Right lung (tissue), 5 donors: Measurements from ENCODE around the gene SLC2A8. TPM values are rescaled to one million over a fixed set of nuclear protein-coding genes. Genes with fewer than 3 reads are reported as not detected.

Experiments used
- DNase-seq, 2 donors: peaks; one replicate each; pipeline ENCODE4 v3.0.0-alpha.2; 2013
- polyA plus RNA-seq, 5 donors: library from polyadenylated mRNA; unstranded; fragments of 120-200 nt; gene quantifications; one replicate each; pipeline versions ENCODE4 v1.2.1 to v1.2.3, GENCODE V29; 2013; ENCODE audit warnings: inconsistent platforms in 1 of 5, low replicate concordance in 1 of 5; ENCODE audit not compliant: insufficient read length in 5 of 5, insufficient read depth in 1 of 5

Gene SLC2A8
- polyA plus RNA-seq, 5 donors = 13.9 to 25.6 (median 21.7) TPM

- DNase-seq = no peak
These were observed 1.9 kb downstream of the SLC2A8 start for GRCh38 chr9:127398715-127399400.

- no peak for DNase-seq
These were observed 2.8 kb downstream of the SLC2A8 start for GRCh38 chr9:127399736-127400269.

GRCh38 chr9:127402401-127403090 is 5.6 kb downstream of the SLC2A8 start:
- no peak for DNase-seq

- DNase-seq = no peak
These were observed 6.7 kb downstream of the SLC2A8 start for GRCh38 chr9:127403507-127404192.

- no peak for DNase-seq
These were observed 7.7 kb downstream of the SLC2A8 start for GRCh38 chr9:127404631-127405030.

GRCh38 chr9:127405344-127406125 is 8.6 kb downstream of the SLC2A8 start:
- no peak for DNase-seq

- no peak for DNase-seq
These were observed 10.0 kb downstream of the SLC2A8 start for GRCh38 chr9:127406799-127407491.

GRCh38 chr9:127407492-127407843 is 10.5 kb downstream of the SLC2A8 start:
- no peak for DNase-seq

GRCh38 chr9:127411122-127411521 is 14.2 kb downstream of the SLC2A8 start:
- no peak for DNase-seq

GRCh38 chr9:127415141-127415540 is 18.2 kb downstream of the SLC2A8 start:
- no peak for DNase-seq

- no peak for DNase-seq
These were observed 18.7 kb downstream of the SLC2A8 start for GRCh38 chr9:127415657-127416056.

GRCh38 chr9:127417131-127418036 is 20.4 kb downstream of the SLC2A8 start:
- DNase-seq = no peak

GRCh38 chr9:127418037-127418471 is 21.1 kb downstream of the SLC2A8 start:
- DNase-seq = no peak

- DNase-seq = no peak
These were observed 22.4 kb downstream of the SLC2A8 start for GRCh38 chr9:127419348-127419747.

- no peak for DNase-seq
These were observed 24.1 kb downstream of the SLC2A8 start for GRCh38 chr9:127421057-127421456.

- DNase-seq = no peak
These were observed 25.3 kb downstream of the SLC2A8 start for GRCh38 chr9:127422133-127422782.

GRCh38 chr9:127422787-127423186 is 25.8 kb downstream of the SLC2A8 start:
- DNase-seq = no peak

- DNase-seq = no peak
These were observed 26.5 kb downstream of the SLC2A8 start for GRCh38 chr9:127423476-127423933.

GRCh38 chr9:127423934-127424675 is 27.1 kb downstream of the SLC2A8 start, which contains the start of gene ZNF79:
Gene ZNF79, plus strand, starts transcription at chr9:127424382. Its CDS starts 406 bp downstream, at chr9:127424788.
- DNase-seq = peak; percentile 94
